Smooth muscle cell of the brain vasculature (primary cell): ENCODE data around the gene SIL1.
A peak's percentile ranks its signal among the peaks of the same experiment; 100 is the strongest.

Experiments
- DNase-seq: peaks from one replicate; pipeline ENCODE4 v3.0.0-alpha.2; 2012; ENCODE audit warnings: low read depth, low spot score

Gene SIL1

DNA sequence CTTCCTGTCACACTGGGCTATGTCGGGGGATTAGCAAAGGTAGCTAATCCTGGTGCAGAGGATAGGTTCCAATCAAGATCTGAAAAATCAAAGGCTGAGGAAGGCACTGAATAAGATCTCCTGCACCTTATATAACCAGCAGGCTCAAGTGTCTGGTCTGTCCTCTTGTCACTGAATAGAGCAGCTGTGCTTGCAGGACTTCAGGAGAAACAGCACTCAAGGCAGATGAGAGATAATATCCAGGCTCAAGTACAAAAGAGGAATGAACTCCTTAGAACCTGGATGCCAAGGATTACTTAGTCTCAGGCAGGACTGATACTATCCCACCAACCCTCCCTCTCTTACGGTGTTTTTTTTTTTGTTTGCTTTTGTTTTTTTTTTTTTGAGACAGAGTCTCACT, 214.2 kb downstream of the SIL1 start:
- no peak for DNase-seq

- DNase-seq = no peak
These were observed 216.6 kb downstream of the SIL1 start for GRCh38 chr5:138981586-138981985.

GRCh38 chr5:138981131-138981530, 217.0 kb downstream of the SIL1 start:
- no peak for DNase-seq

- DNase-seq = no peak
These were observed 217.7 kb downstream of the SIL1 start for GRCh38 chr5:138980441-138980840.

DNA sequence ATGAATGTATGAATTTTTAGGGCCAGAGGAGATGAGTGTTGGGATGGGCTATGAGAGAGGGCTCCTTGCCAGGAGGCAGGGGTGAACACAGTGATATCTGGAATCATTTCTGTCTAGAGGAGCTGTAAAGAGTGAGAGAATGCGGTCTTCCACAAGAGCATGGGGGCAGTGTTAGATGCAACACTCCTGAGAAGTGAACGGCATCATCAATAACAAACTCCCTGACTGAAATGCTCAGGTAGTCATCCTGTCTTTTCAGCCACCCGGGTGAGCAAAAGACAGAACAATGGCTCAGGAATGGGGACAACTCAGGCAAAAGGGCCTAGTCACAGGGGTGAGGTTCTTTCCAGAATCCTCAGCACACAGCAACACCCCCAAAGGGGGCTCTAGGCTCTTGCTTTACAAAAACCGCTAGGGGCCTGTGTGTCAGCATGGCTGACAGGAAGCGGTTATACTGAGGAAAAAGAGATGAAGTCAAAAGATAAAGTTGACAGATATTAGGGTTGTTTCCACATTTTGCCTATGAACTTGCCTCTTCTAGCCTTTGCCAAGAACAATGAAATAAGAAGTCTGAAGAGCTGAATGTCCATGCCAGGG, 218.4 kb downstream of the SIL1 start:
- DNase-seq = no peak

DNA sequence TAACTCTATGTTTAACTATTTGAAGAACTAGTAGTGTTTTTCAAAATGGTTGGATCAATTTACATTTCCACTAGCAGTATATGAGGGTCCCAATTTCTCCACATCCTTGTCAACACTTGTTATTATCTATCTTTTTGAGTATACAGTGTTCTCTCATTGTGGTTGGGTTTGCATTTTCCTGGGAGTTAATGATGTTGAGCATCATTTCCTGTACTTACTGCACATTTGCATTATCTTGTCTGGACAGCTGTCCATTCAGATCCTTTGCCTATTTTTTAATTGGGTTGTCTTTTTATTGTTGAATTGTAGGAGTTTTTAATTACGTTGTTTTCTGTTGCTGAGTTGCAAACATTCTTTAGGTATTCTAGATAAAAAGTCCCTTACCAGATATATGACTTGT, 219.6 kb downstream of the SIL1 start:
- no peak for DNase-seq

DNA sequence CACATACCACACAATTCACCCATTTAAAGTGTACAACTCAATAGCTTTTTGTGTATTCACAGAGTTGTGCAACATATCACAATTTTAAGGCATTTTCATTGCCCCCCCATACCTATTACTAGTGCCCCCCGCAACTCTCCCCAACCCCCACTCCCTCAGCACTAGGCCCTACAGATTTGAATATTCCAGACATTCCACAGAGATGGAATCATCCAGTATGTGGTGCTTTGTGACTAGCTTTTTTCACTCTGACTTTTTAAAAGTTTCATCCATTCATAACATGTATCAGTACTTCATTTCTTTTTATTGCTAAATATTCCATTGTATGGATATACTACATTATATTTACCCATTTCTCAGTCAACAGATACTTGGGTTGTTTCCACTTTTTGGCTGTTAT, 220.1 kb downstream of the SIL1 start:
- DNase-seq = no peak

- peak; percentile 58 for DNase-seq
These were observed 222.9 kb downstream of the SIL1 start for GRCh38 chr5:138975098-138975847.

DNA sequence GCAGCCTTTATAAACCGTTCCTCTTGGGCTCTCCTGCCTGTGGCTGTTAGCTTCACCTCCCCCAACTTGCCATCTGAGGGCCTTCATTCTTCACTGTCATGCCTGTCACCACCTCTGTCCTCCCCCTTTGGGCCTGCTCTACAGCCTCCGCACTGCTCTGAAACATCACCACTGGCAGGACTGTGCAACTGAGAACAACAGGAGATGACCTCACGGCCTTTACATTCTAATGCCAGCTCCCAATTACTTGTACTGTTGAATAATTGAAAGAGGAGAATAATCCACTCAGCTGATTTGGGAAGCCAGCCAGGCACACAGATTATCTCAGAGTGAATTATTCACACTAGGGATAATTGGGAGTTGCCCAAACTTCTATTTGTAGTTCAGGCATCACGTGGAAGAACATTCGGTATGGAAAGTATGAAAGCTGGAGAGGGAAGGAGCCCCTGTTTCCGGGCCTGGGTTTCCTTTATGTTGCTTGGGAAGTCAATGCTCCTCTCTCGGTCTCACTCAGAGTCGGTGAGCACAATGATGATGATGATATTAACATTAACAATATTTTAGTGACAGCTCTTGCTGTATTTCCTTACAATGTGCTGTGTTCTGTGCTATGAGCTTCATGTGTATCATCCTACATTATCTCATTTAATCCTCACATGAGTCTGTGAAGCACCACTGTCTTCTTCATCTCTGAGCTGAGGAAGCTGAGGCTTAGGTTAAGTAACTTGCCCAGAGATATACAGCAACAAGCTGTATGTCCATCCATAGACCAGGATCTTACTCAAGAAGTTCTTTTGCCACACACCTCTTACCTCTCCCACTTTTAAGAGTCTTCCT, 223.7 kb downstream of the SIL1 start:
- no peak for DNase-seq

DNA sequence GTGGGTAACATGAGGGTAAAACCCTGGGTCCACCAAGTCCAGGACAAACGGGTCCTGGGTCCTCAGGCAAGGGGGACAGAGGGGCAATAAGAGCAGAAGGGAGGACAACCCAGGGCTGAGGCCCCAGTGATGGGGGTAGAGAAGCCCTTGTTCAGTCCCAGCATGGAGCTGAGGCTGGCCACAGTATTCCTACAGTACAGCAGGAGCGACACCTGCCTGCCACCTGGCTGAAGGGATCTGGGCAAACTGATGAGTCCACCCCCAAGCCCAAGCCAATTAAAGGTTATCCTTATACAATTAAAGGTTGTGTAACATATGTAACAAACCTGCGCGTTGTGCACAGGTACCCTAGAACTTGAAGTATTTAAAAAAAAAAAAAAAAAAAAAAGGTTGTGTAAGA, 225.3 kb downstream of the SIL1 start:
- no peak for DNase-seq

DNA sequence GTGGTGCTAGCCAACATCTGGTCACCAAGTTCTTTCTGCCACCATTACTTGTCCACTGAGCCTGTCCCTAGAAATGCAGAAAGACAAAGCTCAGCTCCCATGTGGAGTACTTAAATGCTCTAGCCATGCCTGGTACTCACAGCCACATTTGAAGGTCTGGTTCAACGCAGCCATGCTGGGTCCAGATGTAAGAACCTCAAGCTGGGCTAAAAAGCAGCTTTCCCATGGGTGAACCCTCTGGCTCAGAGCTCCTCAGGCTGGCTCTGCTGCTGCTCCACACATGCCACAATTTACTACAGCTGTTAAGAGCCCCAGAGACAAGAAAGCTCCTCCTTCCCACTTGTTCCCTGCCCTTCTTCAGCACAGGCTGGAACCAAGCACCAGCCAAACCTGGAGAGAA, 225.9 kb downstream of the SIL1 start:
- no peak for DNase-seq

GRCh38 chr5:138969323-138970002, 228.7 kb downstream of the SIL1 start:
- no peak for DNase-seq

DNA sequence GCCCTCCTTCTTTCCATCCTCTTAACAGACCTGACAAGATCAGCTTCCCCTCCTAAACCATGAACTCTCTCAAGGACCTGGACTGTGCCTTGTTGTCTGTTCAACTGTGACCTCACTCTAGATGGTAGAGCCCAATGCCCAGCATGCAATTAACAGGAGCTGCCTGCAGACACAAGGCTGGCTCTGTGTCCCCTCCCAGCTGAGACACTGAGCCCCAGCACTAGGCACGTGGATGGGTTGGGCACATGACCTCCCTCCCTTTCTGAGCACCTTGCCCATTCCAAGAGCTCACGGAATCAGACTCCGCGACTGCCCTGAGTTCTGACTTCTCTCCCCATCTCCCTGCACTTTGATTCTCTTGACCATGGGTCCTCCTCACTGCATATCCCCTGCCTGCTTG, 229.6 kb downstream of the SIL1 start:
- no peak for DNase-seq

- no peak for DNase-seq
These were observed 230.2 kb downstream of the SIL1 start for GRCh38 chr5:138967791-138968448.

GRCh38 chr5:138966236-138966985, 231.8 kb downstream of the SIL1 start:
- no peak for DNase-seq

DNA sequence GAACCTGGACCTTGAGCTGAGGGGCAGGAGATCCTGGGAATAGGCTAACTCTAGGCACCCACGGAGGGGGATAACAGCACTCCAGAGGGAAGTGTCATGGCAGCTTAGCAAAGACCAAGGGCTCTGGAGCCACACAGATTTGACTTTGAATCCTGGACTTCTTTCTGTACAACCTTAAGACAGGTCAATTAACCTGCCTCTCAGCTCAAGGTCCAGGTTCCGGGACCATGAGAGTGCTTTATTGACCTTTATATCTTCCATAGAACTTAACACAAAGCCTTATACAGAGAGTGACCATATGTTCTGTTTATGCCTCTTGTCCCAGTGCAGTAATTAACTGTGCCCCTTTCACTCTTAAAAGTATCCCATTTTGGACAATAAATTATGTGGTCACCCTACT, 232.5 kb downstream of the SIL1 start:
- DNase-seq = no peak

DNA sequence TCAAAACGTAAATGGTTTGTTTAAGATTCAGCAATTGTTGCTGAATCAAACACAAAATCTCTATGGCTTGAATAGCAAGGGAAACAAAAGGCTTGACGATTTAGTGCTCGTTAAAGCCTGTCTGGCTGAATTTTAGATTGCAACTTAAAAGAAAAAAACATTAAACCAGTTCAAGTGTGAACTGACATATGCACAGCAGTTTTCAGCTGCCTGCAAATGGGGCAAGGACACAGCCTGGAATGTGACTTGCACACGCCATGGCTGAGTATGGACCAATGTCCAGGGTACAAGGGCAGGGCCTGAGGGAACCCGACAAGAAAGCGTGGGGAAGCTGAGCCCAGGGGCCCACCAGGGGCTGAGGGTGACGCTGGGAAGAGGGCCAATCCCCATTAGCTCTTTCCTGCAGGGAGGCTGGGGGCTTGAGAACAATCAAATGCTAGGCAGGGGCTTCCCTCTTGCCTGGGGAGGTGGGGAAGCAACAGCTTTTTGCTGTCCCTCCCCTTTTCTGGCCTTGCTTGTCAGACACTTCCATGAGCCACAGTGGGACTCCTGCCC, 233.4 kb downstream of the SIL1 start:
- DNase-seq = no peak

DNA sequence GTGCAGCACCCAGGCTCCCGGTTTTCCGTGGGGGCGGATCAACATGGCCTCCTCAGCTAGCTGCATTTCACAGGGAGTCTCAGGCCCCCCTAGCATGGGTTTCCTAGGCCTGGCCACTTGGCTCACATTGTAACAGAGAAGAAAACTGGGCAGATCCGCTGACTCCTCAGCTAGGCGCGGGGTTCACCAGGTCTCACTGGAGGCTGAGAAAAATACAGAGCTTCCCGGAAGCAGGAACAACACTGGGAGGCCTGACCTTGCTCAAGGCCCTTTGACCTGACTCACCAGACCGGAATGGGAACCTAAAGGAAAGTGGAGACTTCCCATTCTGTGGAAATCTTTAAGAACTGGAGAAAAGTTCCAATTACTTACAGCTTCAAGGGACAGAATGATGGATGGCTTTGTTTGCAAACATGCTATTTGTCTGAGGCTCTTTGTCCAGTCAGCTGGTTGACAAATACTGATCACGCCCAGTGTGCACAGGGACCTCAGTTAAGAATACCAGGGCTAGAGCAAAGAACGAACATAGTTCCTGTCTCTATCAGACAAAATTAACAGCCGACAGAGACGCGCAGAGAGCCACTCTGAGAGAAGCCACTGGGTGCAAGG, 234.3 kb downstream of the SIL1 start:
- no peak for DNase-seq

- no peak for DNase-seq
These were observed 235.4 kb downstream of the SIL1 start for GRCh38 chr5:138962614-138963370.
